DOHH2 (cell line): Measurements from ENCODE around the gene ENTPD1.

Experiments
- EZH2phosphoT487 ChIP-seq: fragments of 200-600 bp; sonication (generic); IDR thresholded peaks from 2 replicates; pipeline ENCODE4 v1.6.1; 2017; ENCODE audit warnings: borderline replicate concordance, mild to moderate bottlenecking, antibody characterized with exemption, low read length, moderate library complexity, mixed read lengths
- TF ChIP-seq, protein P1 (sequence below): fragments of 200-600 bp; sonication (generic); IDR thresholded peaks from one replicate; pipeline ENCODE4 v1.5.1; 2014; ENCODE audit warnings: antibody characterized with exemption, mild to moderate bottlenecking, low read depth, low read length; ENCODE audit not compliant: poor library complexity, severe bottlenecking

DNA sequence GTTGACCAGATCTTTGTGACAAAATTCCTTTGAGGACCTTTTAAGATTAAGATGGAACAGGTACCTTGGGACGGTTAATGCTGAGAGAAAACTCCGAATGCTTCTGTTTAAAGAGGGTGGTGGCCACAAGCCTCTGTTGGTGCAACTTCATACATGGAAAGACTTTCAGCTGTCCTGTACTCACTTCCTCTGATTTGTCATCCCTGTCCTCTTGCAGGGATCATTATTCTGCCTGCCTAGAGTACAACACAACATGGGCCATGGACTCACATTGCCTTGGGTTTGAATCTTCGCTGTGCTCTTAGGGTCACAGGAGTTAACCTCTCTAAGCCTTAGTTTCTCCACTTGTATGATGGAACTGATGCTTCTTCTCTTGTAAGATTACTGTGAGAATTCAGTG lies 75.1 kb downstream of the ENTPD1 start:
- TF ChIP-seq, protein P1, sequence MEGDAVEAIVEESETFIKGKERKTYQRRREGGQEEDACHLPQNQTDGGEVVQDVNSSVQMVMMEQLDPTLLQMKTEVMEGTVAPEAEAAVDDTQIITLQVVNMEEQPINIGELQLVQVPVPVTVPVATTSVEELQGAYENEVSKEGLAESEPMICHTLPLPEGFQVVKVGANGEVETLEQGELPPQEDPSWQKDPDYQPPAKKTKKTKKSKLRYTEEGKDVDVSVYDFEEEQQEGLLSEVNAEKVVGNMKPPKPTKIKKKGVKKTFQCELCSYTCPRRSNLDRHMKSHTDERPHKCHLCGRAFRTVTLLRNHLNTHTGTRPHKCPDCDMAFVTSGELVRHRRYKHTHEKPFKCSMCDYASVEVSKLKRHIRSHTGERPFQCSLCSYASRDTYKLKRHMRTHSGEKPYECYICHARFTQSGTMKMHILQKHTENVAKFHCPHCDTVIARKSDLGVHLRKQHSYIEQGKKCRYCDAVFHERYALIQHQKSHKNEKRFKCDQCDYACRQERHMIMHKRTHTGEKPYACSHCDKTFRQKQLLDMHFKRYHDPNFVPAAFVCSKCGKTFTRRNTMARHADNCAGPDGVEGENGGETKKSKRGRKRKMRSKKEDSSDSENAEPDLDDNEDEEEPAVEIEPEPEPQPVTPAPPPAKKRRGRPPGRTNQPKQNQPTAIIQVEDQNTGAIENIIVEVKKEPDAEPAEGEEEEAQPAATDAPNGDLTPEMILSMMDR = no peak
- TF ChIP-seq EZH2phosphoT487 = no peak
